K562 (cell line): ENCODE data around the gene FYB2. TPM values are rescaled to one million over a fixed set of nuclear protein-coding genes. Genes with fewer than 3 reads are reported as not detected.

Experiments used
- ATAC-seq: fragments of 200-7000 bp; cut with Tn5 transposase; 3 replicates; pipeline ENCODE4 v1.9.1; 2020; ENCODE audit warnings: moderate library complexity
- BruUV-seq: library from RNA; stranded (reverse); fragments of 400-500 nt; replicated peaks from 2 replicates; lab custom pipeline; 2021; lab: Mats Ljungman, UMichigan
- CTCF ChIA-PET: fragments of 300-600 bp; formaldehyde crosslinking; extraction: SDS; loops from one replicate; lab custom pipeline; 2021; ENCODE audit warnings: low intra/inter-chr PET ratio; lab: Yijun Ruan, JAX
- POLR2A ChIA-PET: fragments of 300-600, 350-650 bp; sonication (Branson Sonifier 250); formaldehyde crosslinking; extraction: SDS; loops from one replicate; lab custom pipeline; 2021; ENCODE audit warnings: antibody characterized with exemption, inconsistent platforms; lab: Yijun Ruan, JAX
- DNase-seq, 4 experiments: peaks; one replicate each; pipeline versions ENCODE4 v3.0.0 to v3.0.0-alpha.2; 2011 to 2018; ENCODE audit warnings: low spot score in 3 of 4, mixed read lengths in 3 of 4; ENCODE audit errors: extremely low read depth in 1 of 4
- FAIRE-seq: peaks from 2 replicates; lab custom pipeline; 2011; peaks lifted over from hg19 to GRCh38; lab: Jason Lieb, UNC
- H2AFZ ChIP-seq: 2 replicates; pipeline ENCODE4 v1.6.0; 2011; ENCODE audit warnings: low read depth, low read length, control low read depth, inconsistent platforms
- H3K27ac ChIP-seq: fragments of 200-600 bp; 3 replicates; pipeline ENCODE4 v1.8.0; 2011; ENCODE audit warnings: low read depth, mild to moderate bottlenecking, control low read depth, inconsistent platforms, low read length, moderate library complexity, mixed read lengths; ENCODE audit errors: extremely low read depth
- H3K27me3 ChIP-seq, 2 experiments: fragments of 300-600 bp in 1 of 2; 2 replicates in 1 of 2; 3 replicates in 1 of 2; pipeline versions ENCODE4 v1.6.0 to v1.8.0; 2011; ENCODE audit warnings: inconsistent platforms in 2 of 2, low read length in 2 of 2, mild to moderate bottlenecking in 1 of 2, mixed read lengths in 1 of 2, moderate library complexity in 1 of 2; ENCODE audit not compliant: control insufficient read depth in 2 of 2, insufficient read depth in 2 of 2
- H3K36me3 ChIP-seq: fragments of 300-600 bp; 3 replicates; pipeline ENCODE4 v1.8.0; 2011; ENCODE audit warnings: mild to moderate bottlenecking, low read length, inconsistent platforms; ENCODE audit not compliant: control insufficient read depth, insufficient read depth
- H3K4me1 ChIP-seq, 2 experiments: fragments of 200-600 bp in 1 of 2; replicated peaks in 1 of 2; 2 replicates in 1 of 2; 3 replicates in 1 of 2; pipeline versions ENCODE4 v1.5.1 to v1.8.0; 2011; ENCODE audit warnings: inconsistent platforms in 2 of 2, low read length in 2 of 2, mild to moderate bottlenecking in 1 of 2, mixed read lengths in 1 of 2, moderate library complexity in 1 of 2; ENCODE audit not compliant: control insufficient read depth in 2 of 2, insufficient read depth in 2 of 2
- H3K4me2 ChIP-seq: 2 replicates; pipeline ENCODE4 v1.6.1; 2011; ENCODE audit warnings: low read length, control low read depth, inconsistent platforms, mixed read lengths; ENCODE audit not compliant: insufficient read depth
- H3K4me3 ChIP-seq: fragments of 200-600 bp; sonication (generic), shearing (Covaris generic); 2 replicates; pipeline ENCODE4 v1.5.1; 2016; ENCODE audit warnings: control low read depth, inconsistent platforms
- H3K79me2 ChIP-seq: fragments of 200-600 bp; 3 replicates; pipeline ENCODE4 v1.8.0; 2011; ENCODE audit warnings: low read length, inconsistent platforms; ENCODE audit not compliant: control insufficient read depth, insufficient read depth
- H3K9ac ChIP-seq, 2 experiments: 2 replicates each; pipeline versions ENCODE4 v1.6.0 to v1.6.1; 2011; ENCODE audit warnings: low read depth in 2 of 2, low read length in 2 of 2, control low read depth in 1 of 2, inconsistent platforms in 1 of 2, mild to moderate bottlenecking in 1 of 2, mixed read lengths in 1 of 2; ENCODE audit not compliant: insufficient read depth in 1 of 2
- H3K9me1 ChIP-seq: one replicate; pipeline ENCODE4 v1.6.0; 2011; ENCODE audit warnings: inconsistent platforms, mild to moderate bottlenecking, low read length, moderate library complexity; ENCODE audit not compliant: control insufficient read depth, insufficient read depth
- H3K9me3 ChIP-seq: replicated peaks from 2 replicates; pipeline ENCODE4 v1.5.1; 2011; ENCODE audit warnings: low read depth, low read length, inconsistent platforms; ENCODE audit not compliant: control insufficient read depth, insufficient read depth
- H4K20me1 ChIP-seq: replicated peaks from 2 replicates; pipeline ENCODE4 v1.6.1; 2011; ENCODE audit warnings: low read length, inconsistent platforms, mixed read lengths; ENCODE audit not compliant: control insufficient read depth, insufficient read depth
- HNRNPUL1 ChIP-seq: fragments of 200-400 bp; formaldehyde crosslinking; IDR thresholded peaks from 2 replicates; pipeline ENCODE4 v1.6.1; 2017; ENCODE audit warnings: low read length
- KDM1A ChIP-seq, 2 experiments: fragments of 450-650 bp; IDR thresholded peaks; 2 replicates each; pipeline ENCODE4 v1.6.1; 2016; ENCODE audit warnings: mild to moderate bottlenecking in 2 of 2
- RBM22 ChIP-seq: fragments of 200-400 bp; formaldehyde crosslinking; IDR thresholded peaks from 2 replicates; pipeline ENCODE4 v1.6.1; 2018; ENCODE audit warnings: low read length, low read depth; ENCODE audit not compliant: poor library complexity, severe bottlenecking
- SIN3B ChIP-seq: fragments of 450-650 bp; IDR thresholded peaks from 2 replicates; pipeline ENCODE4 v1.6.1; 2017; ENCODE audit warnings: low read depth, mild to moderate bottlenecking, moderate library complexity
- XRCC5 ChIP-seq: fragments of 200-400 bp; formaldehyde crosslinking; IDR thresholded peaks from 2 replicates; pipeline ENCODE4 v1.6.1; 2017; ENCODE audit warnings: low read depth, mild to moderate bottlenecking, low read length
- WGBS: fragments of 100-300 bp; shearing (Covaris generic); methylation state at CpG from one replicate; pipeline ENCODE4 v1.1.6; 2016; ENCODE audit warnings: low coverage, mixed read lengths; ENCODE audit not compliant: insufficient coverage; ENCODE audit errors: missing lambda C conversion rate; 5-methylcytosine and 5-hydroxymethylcytosine counted together
- in situ Hi-C: fragments of 300-500 bp; cut with MboI; formaldehyde crosslinking; loops from 4 replicates; pipeline ENCODE4 v1.15.0; 2018; ENCODE audit warnings: inconsistent platforms, mixed read lengths
- intact Hi-C: fragments of 100-400 bp; cut with micrococcal nuclease; formaldehyde crosslinking; loops from 2 replicates; pipeline ENCODE4 v1.14.2; 2022
- polyA plus RNA-seq, 8 experiments: library from polyadenylated mRNA; depleted of rRNA in 4 of 8; stranded (reverse) in 5 of 8; unstranded in 3 of 8; fragments of >200 nt; fragmentation: Nextera tagmentation in 2 of 8; fragmentation: Illumina TruSeq in 1 of 8; extraction: Ambion mirVana in 2 of 8; extraction: Trizol in 1 of 8; gene quantifications; 2 replicates each; pipeline versions ENCODE4 v1.2.1 to v1.2.3, GENCODE V29; 2011 to 2014; ENCODE audit warnings: inconsistent platforms in 1 of 8, missing spikeins in 1 of 8
- total RNA-seq, 7 experiments: library from RNA; depleted of rRNA in 6 of 7; stranded (reverse); fragments of >200 nt in 6 of 7; fragmentation: Illumina TruSeq in 2 of 7; extraction: Trizol in 2 of 7; gene quantifications; 2 replicates each; pipeline versions ENCODE4 v1.2.1 to v1.2.3, GENCODE V29; 2011 to 2021; ENCODE audit warnings: low replicate concordance in 1 of 7
- TF ChIP-seq, protein P1 (sequence below): fragments of 450-650 bp; formaldehyde crosslinking; IDR thresholded peaks from 2 replicates; pipeline ENCODE4 v1.4.0; 2020; ENCODE audit warnings: mild to moderate bottlenecking, moderate library complexity
- TF ChIP-seq, protein P2 (sequence below): fragments of 450-650 bp; IDR thresholded peaks from 2 replicates; pipeline ENCODE4 v1.6.1; 2016

Gene FYB2
- total and polyA plus RNA-seq, 9 of the 15 experiments (the other 6 are each of a cell fraction or from before 2014, with no cell fraction given): not detected

DNA sequence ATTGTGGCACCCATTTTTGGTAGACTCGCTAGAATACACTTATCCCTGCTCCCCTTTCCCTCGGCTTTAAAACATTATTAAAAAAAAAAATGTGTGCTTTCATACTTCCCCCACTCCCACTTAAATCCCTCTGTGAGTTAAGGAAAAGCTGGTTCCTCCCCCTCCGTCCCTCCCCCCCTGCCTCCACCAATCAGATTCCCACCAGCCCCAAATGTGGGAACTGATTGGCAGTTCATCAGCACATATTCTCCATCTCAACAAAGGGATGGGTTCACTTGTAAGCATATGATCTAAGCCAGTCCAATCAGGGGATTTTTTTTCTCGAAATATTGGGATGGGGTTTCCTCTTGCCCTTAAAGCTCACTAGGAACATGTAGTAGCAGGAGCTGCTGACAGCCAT is 10.8 kb upstream of the FYB2 start:
- no peaks in the 10 kb centered on the region for H3K9me1 ChIP-seq
- intact Hi-C loops: loop anchor here (5.0 kb wide), 2 partner anchors 187 to 1822 kb away; no protein-coding TSS in a partner anchor
- H3K4me1 ChIP-seq: no peaks in the 10 kb centered on the region
- no peak overlapping the region for H3K9ac ChIP-seq
- WGBS: 0% methylated on average over 3 of the region's 4 CpGs
- in situ Hi-C loops: loop anchor here (25.0 kb wide), 1 partner anchor 1207 kb away; no protein-coding TSS in a partner anchor
- no peaks in the 10 kb centered on the region for H3K9me3 ChIP-seq
- FAIRE-seq: no peak
- H3K36me3 ChIP-seq: no peaks in the 10 kb centered on the region
- peak in 3 of 4 experiments; percentile 24 to 41 (median 28) for DNase-seq
- H2AFZ ChIP-seq: no peak overlapping the region
- no peak for ATAC-seq
- no peaks in the 10 kb centered on the region for H3K79me2 ChIP-seq
- peaks cover 0 to 5% of the 10 kb centered on the region in 2 experiments; a peak in 2 of 5 replicates for H3K27me3 ChIP-seq
- POLR2A ChIA-PET: no interaction called here
- H4K20me1 ChIP-seq: no peaks in the 10 kb centered on the region; the same call in 1 of the 2 replicates
- TF ChIP-seq HNRNPUL1 (no peak), RBM22 (no peak), XRCC5 (no peak), KDM1A (IDR thresholded peaks at IDR 0.05) (no peak), SIN3B (no peak)
- TF ChIP-seq, protein P1, sequence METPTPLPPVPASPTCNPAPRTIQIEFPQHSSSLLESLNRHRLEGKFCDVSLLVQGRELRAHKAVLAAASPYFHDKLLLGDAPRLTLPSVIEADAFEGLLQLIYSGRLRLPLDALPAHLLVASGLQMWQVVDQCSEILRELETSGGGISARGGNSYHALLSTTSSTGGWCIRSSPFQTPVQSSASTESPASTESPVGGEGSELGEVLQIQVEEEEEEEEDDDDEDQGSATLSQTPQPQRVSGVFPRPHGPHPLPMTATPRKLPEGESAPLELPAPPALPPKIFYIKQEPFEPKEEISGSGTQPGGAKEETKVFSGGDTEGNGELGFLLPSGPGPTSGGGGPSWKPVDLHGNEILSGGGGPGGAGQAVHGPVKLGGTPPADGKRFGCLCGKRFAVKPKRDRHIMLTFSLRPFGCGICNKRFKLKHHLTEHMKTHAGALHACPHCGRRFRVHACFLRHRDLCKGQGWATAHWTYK (CRISPR knock-in tag): no peak
- TF ChIP-seq, protein P2, sequence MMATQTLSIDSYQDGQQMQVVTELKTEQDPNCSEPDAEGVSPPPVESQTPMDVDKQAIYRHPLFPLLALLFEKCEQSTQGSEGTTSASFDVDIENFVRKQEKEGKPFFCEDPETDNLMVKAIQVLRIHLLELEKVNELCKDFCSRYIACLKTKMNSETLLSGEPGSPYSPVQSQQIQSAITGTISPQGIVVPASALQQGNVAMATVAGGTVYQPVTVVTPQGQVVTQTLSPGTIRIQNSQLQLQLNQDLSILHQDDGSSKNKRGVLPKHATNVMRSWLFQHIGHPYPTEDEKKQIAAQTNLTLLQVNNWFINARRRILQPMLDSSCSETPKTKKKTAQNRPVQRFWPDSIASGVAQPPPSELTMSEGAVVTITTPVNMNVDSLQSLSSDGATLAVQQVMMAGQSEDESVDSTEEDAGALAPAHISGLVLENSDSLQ: 0 out of 2 replicates have a peak, but pooled peaks have one; percentile 8
- H3K4me3 ChIP-seq: no peak overlapping the region
- CTCF ChIA-PET: interaction anchor here (2.8 kb wide), 1 partner anchor 138 kb away, joined by 26 read pairs; no protein-coding TSS in a partner anchor
- no TSS peak for BruUV-seq
- H3K4me2 ChIP-seq: no peak overlapping the region
- H3K27ac ChIP-seq: no peak overlapping the region
